GDM1 (cell line): ENCODE results near the gene SEMA7A.

Source experiments
- DNase-seq: peaks from one replicate; lab custom pipeline; 2025; lab: John Stamatoyannopoulos, UW

The SEMA7A gene

DNA sequence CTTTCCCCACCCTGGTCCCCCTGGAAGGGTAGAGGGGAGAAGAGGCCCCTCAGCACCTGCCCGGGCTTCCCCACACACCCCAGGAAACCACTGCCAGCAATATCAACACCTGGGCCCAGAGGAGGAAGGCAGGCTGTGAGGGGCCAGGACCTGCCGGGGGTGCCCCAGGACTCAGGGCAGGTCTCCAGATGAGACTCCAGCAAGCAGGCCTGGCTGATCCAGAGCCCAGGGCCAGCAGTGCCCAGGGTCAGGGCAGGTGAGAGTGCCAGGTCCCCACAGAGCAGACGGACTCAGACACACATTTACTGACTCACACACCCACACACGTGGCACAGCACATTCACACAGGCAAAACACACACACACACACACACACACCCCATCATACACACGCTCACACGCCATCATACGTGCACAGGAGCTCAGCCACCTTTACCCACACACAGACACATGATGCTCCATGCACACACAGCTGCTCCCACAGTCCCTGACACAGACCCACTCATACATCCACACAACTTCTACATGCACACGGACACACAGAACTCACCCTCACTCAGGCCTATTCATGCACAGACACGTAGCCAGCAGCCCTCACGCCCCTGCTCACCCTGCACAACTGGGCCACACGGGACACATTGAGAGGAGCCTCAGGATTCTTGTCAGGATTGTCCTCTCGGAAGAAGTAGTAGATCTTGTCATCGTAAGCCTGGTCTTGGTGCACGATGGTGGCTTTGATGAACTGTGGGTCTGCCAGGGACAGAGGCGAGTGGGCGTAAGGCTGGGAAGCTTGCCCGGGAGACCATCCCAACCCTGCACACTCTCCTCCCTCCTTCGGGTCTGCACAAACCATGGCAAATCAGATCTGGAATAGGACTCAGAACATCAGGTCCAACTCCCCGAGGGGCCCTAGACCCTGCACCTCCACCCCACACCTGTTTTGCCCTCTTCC, 17.5 kb downstream of the SEMA7A start:
- no peak for DNase-seq

DNA sequence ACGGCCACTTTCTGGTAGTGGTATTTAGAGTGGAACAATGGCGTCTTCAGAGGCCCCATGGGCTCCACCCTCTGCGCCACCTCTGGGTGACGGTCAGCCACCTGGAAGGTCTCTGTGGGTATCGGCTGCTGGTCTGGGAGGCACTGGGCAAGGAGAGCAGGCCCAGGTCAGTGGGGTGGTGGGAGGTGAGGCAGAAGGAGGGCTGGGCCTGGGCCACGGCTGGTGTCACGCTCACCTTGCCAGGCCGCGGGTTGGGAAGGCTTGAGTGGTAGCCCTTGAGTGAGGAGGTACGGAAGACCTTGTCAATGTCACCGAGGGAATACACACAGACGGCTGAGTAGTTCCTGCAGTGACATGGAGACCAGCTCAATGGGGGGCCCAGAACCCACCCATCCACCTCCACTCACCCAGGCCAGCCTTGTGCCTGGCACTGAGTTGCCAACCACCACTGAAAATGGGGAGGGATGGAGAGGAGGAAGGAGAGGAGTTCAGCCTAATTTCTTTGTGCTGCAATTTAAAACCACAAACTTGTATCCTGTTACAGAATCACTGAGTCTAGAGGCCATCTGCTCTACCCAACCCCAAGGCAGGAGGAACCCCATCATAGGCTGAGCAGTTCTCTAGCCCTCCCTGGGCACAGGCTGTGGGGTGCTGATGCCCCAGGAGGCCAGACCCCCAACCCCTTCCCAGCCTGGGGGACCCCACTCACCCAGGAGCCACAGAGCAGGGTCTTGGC, 19.0 kb downstream of the SEMA7A start:
- no peak for DNase-seq

DNA sequence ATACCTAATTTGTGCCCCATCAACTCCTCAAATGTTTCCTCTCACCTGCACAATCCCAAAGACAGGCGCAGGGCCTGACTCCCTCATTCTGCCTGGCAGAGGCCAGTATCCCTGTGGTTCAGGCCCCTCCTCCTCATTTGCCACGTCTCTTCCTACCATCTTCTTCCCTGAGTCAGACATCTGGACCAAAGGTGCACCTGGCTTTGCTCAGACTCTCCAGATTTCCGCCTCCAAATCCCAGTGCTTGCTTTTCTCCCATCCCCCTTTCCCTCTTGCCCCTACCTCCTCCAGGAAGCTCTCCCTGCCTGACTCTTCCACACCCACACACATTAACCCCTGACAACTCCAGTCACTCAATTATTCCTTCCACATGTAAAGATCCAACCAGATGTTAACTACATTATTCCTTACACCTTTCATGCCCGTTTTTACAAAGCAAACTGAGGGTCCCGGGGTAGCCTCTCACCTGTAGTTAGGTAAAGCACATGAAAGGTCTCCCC, 19.6 kb downstream of the SEMA7A start:
- no peak for DNase-seq

DNA sequence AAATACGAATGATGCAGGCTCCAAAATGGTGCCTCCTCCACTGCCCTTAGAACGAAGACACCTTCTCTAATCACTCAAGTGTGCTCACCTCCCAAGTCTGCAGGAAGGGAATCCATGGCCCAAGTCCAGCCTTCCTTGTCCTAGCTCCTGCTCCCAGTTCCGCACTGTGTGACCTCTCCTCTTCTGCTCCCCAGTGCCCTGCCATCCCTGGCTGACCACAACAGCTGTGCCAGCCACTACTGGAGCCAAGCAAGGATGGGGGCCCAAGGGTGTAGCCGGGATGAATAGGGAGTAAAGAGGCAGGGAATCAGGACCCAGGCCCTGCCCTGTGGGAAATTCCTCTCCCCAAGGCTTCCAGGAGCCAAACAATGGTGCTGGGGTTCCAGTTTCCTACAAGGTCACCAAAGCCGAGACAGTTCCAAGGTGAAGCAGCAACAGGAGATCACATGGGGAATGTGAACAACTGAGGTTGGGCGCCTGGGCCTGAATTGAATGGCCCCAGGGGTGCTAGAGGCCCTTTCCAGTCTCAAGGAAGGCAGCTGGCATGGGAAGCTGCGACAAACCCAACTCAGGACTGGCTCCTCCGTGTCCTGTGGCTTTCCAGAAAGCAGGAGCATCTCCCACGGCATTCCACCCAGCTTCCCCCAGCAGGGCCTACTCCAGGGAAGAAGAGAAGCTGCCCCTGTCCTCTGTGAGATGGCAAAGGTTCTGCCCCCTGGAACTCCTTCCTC, 20.2 kb downstream of the SEMA7A start:
- DNase-seq: no peak

DNA sequence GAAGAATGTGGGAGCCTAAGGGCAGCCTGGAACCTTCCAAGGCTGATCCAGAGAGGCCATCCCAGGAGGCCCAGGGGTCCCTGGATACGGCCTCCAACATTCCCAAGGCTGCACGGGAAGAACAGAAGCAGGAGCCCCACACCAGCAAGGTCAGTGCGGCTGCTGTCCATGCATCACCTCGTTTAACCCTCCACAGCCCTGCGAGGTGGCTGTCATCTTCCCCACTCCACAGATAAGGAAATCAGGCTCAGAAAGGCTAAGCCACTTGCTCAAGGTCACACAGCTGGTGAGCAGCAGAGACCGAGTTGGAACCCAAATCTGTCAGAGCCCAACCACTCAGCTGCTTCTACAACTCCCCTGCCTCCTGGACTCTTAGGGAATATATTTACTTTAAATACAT, 21.6 kb downstream of the SEMA7A start:
- no peak for DNase-seq

DNA sequence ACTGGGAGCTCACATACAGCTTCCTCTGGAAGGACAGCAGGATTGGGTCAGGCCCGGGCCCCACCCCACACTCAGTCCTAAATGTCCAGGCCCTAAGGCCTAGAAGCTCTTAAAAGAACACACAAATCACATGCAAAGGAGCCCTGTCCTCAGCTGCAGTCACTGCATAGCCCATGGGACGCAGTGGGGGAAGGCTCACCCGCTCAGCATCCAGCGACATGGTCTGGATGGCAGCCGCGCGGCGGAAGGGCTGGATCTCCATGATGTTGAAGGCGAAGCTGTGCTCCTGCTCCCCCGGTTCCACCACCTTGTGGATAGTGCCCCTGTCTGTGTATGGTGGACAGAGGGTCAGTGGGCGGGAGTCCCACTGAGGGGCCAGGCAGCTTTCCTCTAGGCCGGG, 22.1 kb downstream of the SEMA7A start:
- no peak for DNase-seq

DNA sequence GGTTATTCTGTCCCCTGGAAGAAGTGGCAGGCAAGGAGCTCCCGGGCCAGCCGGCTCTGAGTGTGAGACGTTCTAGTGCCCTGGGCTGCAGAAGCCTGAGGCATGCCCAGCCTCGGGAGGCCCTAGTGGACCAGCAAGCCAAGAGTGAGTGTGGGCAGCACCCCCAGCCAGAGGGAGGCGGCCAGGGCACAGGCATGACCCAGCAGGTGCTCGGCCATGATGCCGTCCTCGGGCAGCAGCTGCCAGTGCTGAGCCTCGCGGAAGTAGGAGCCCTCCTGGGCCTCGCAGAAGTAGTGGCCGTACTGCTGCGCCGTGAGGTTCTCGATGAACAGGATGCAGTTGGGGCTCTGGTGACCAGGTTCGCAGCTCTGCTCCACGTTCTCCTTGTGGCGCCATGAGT, 23.3 kb downstream of the SEMA7A start:
- no peak for DNase-seq

DNA sequence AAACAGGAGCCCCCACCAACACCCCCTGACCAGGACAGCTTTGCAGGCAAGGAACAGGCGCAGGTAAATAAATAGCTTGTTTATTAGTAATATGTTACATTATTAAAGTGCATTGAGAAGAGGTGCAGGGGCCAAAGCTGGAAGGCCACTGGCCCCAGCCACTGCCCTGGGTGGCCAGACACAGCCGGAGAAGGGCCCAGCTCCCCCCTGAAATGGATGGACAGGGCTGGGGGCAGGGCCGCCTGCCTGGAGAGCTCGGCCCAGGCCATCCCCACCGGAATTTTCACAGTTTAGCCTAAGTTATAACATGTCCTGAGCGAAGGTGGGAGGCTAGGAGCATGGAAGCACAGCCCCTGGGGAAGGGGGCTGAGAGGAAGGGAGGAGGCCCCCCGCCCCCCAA, 24.5 kb downstream of the SEMA7A start:
- no peak for DNase-seq

DNA sequence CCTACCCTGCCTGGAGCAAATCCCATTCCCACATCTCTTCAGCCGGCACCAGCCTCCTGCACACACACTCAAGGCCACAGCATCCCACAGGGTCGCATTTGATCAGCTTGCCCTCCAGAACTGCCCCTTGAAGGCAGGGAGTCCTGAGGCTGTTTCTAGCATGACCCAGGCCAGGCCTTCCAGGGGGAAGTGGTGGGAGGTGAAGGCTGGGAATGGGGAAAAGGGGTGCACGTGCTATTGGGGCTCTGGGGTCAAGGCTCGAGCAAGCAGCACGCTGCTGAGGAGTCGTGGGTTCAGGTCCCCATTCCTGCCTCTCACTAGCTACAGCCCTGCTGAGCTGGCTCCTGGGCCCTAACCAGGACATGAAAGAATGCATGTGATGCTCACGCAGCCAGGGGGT, 24.9 kb downstream of the SEMA7A start:
- no peak for DNase-seq

DNA sequence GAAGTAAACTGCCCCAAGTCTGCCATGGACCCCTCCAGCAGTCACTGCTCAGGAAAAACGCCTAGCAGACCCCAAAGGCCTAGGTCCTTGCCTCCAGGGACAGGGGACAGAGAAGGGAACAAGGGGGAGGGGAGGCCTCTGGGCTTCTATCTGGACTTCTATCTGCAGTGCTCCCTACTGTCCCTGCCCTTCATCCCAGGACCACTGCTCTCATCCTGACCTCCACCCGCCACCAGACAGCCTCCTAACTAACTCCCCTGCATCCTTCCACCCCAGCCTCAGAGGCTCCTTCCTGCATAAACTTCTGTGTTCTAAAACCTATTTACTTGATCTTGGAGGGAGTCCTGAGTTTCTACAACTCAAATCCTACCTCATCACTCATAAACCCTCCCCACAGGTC, 25.4 kb downstream of the SEMA7A start:
- no peak for DNase-seq

DNA sequence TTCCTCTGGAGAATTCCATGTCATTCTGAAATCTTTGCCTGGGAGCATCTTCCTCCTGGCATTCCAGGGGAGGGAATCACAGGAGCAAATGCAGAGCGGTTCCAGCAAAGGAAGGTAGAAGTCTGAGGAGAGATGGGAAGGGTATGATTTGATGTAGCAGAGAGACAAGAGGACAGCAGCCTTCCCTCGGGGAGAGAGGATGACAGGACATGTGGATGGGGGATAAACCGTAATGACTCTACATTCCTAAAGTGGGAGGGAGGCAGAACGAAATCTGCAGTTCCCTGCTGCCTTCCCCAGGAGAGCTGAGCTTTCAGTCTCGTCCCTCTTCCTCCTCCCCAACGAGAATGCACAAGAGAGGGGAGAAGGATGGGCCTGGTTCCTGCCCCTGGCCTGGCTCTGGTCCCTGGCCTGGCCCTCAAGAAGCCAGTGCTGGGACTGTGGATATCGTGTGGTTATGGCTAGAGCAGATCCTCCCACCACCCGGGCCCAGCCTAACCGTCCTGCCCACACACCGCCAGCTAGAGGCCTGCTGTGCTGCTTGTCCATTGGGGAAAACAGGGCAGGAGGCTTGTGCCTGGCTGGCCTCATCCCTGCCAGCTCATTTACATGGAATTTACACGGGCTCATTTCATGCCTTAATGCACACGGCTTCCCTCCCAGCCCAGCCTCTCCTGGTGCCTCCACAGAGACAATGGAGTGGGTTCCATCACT, 26.6 kb downstream of the SEMA7A start:
- DNase-seq: no peak

DNA sequence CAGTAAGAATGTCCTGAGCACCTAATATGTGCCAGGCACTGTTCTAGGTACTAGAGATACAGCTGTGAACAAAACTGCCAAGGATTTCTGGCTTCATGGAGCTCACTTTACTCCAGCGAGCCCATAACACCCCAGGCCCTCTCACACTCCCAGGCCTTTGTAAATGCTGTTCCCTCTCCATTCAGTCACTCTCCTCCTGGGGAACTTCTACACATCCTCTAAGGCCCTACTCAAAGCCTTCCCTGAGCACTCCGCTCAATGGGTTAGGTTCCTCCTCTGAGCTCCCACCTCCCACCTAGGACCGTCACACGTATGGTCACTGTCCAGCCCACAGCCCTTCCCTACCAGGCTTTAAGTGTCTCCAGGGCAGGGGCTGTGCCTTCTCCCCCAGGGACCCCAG, 27.2 kb downstream of the SEMA7A start:
- DNase-seq: no peak

DNA sequence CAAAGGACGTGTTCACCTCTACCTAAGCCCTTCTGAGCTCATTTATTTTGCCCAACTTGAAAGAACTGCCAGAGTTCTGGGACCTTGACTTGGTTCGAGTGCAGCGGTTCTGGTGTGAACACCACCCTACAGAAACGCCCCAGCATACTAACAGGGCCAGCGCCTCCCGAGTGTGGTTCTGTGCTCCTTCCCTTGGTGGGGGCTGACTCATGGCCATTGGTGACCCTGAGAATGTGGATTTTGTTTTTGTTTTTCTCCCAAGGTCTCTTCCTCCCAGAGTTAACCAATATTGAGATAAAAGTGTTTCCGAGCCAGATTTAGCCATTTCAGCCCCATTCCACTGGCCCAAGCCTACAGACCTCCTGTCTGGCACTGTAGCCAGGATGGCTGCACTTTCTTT, 27.9 kb downstream of the SEMA7A start:
- no peak for DNase-seq

DNA sequence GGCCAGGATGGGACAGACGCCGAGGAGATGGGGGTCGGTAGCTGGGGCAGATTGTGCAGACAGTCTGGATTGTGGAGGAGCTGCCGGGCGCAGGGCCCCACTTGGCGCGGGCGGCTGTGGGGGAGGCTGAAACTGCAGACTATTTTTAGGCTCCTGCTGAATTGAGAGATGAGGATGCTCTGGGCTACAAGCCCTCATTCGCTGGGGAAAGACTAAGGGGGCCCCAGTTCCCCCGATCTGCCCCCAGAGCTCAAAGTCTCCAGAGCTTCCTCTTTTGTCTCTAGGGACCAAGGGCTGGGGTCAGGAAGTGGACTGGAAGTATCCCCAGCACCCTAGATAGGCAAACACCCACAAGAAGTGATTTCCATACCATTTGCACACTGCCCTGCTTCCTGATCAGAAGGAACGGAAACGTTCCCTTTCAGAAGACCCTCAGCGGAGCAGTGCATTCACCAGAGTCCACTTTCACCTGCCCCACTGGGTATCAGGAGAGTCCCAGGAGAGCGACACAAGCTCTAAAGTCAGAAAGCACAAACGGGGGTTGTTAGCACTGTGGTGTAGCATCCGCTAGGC, 29.7 kb downstream of the SEMA7A start:
- peak; percentile 45 for DNase-seq

DNA sequence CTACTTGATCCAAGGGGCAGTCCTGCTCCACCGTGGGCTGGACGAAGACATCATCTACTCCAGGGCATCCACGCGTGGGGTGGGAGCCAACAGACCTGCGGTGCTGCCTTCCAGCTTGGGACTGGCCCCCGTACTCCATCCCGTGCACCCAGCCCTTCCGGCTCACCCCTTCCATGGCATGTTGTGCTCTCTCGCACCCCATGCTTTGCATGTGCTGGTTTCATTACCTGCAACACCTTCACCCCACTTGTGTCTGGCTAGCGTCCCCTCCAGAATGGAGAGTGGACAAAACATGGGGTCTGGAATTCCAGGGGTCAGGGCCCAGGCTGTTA, 30.2 kb downstream of the SEMA7A start:
- no peak for DNase-seq

DNA sequence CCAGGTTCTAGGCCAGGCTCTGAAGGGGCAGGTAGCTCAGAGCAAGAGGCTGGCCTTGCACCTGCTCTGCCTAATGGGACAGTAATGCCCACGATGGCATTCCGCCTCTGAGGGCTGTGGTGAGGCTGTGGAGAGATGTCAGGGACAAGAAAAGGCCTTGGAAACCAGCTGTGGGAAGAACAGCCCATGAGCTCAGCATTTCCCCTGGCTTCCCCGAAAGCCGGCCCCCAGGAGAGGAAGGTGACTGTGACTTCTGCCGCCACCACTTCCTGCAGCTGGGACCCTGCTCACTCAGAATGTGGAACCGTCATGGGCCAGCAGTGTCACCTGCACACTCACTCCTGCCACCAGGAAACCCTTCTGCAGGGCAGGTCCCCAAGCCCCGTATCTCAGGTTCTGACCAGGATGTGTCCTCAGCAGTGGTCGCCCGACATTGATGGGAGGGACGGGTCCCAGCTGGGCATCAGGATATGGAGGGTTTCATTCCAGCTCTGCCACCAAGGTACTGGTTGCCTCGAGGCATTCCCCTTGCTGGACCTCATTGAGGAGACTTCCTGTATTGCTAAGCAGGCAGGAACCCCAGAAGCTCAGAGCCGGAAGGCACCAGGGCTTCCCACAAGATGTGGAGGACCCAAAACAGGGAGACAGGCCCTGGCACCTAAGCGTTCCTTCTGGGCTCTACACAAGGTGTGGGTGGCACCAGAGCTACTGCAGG, 30.7 kb downstream of the SEMA7A start:
- peak; percentile 77 for DNase-seq

DNA sequence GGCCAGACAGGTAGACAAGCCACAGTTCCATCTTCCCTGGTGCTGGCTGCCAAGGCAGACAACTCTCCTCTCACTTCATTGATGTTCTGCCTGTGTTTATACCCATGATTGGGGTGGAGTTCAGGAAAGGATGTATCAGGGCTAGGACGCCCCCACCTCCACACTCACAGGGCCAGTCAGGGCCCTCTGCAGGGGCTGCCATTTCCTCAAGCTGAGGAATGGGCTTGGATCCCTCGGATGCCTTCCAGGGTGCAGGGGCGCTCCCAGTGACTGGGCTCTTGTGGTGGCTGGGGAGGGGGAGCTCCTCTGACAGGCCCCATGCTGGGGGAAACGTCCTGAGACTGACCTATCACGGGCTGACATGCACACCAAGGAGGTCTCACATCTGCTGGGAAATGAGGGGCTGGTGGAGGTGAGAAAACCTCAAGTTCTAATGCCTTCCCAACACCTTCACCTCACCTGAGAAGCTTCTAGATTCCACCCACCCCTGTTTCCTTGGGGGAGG, 31.4 kb downstream of the SEMA7A start:
- no peak for DNase-seq

DNA sequence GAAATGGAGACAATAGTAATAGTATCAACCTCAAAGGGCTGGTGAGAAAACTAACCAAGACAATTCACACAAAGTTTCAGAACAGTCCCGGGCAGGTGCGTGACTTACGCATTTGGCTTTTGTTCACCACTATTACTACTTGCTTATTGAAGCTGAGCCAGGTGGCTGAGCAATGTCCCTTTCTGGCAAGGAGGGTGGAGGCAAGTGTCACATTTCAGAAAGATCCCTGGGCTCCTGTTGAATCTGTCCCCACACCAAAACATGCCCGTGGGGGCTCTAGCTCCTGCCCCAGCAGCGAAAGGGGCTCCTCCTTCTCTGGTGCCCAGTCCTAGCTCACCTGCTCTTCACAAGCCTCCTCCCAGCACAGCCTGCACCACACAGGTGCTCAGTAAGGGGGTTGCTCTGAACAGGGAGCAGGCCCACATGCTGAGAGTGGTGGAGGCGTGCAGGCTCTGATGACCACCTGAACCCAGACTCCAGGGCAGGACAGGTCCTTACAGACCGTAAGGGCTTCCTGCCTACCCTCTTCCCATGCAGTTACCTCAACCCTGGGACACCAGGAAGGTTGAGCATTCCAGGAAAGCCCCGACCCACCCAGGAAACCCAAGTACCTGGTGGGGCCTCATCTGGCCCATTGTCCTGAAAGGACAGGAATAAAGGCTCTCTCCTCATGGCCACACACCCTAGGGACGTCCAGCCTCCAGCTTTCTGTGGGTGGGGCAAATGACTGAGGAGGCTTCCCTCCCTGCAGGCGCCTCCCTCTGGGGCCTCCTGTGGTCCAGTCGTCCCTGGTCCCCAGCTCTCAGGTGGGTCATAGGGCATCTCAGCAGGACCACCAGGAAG, 32.6 kb downstream of the SEMA7A start:
- no peak for DNase-seq

DNA sequence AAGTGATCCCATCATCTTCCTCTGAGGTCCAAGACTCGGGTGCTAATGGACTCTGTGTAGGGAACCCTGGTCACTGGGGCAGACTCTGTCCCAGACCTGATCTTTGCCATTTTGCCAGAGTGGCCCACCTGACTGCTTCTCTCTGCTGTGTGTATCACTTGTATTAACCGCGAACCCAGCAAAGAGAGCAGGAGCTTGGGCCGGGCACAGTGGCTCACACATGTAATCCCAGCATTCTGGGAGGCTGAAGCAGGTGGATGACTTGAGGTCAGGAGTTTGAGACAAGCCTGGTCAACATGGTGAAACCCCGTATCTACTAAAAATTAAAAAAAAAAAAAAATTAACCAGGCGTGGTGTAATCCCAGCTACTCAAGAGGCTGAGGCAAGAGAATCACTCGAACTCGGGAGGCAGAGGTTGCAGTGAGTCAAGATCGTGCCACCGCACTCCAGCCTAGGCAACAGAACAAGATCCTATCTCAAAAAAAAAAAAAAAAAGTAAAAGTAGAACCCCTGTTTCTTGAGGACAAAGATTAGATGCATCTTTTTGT, 33.4 kb downstream of the SEMA7A start:
- no peak for DNase-seq
